ENCODE data around the gene H1-8. TPM values are rescaled to one million over a fixed set of nuclear protein-coding genes. Genes with fewer than 3 reads are reported as not detected.

The H1-8 gene
- total and polyA plus RNA-seq, 2 experiments from 2014 or later: not detected

GRCh38 chr3:129522953-129523352 lies 20.0 kb upstream of the H1-8 start:
- Histone ChIP-seq H3K36me3 (no peaks in the 10 kb centered on the region), H3K9me3 (ENCODE audit: low read depth) (no peaks in the 10 kb centered on the region), H3K4me3 (no peak overlapping the region), H3K27ac (no peak overlapping the region), H3K4me1 (ENCODE audit: low read depth) (no peaks in the 10 kb centered on the region), H3K27me3 (no peaks in the 10 kb centered on the region)
- no peak for TF ChIP-seq CTCF (IDR thresholded peaks at IDR 0.05; ENCODE audit: low read depth, low read length)
- DNase-seq (ENCODE audit: low read depth in 1 of 2, low spot score in 1 of 2): no peak

- no peaks in the 10 kb centered on the region for H3K27me3 ChIP-seq
- no peak overlapping the region for H3K4me3 ChIP-seq
- DNase-seq (ENCODE audit: low read depth in 1 of 2, low spot score in 1 of 2): no peak
- H3K27ac ChIP-seq: no peak overlapping the region
- TF ChIP-seq CTCF (IDR thresholded peaks at IDR 0.05; ENCODE audit: low read depth, low read length): no peak
- H3K9me3 ChIP-seq (ENCODE audit: low read depth): no peaks in the 10 kb centered on the region
- H3K36me3 ChIP-seq: no peaks in the 10 kb centered on the region
- H3K4me1 ChIP-seq (ENCODE audit: low read depth): no peaks in the 10 kb centered on the region
Measured at GRCh38 chr3:129524081-129524480, 18.9 kb upstream of the H1-8 start.

- Histone ChIP-seq H3K27ac (no peak overlapping the region), H3K27me3 (no peaks in the 10 kb centered on the region), H3K4me3 (no peak overlapping the region), H3K4me1 (ENCODE audit: low read depth) (no peaks in the 10 kb centered on the region), H3K9me3 (ENCODE audit: low read depth) (no peaks in the 10 kb centered on the region), H3K36me3 (no peaks in the 10 kb centered on the region)
- peak in 1 of 2 donors; percentile 31 for DNase-seq (ENCODE audit: low read depth in 1 of 2, low spot score in 1 of 2)
- no peak for TF ChIP-seq CTCF (IDR thresholded peaks at IDR 0.05; ENCODE audit: low read depth, low read length)
Measured at GRCh38 chr3:129525341-129525968, 17.5 kb upstream of the H1-8 start.

- H3K4me1 ChIP-seq (ENCODE audit: low read depth): no peaks in the 10 kb centered on the region
- no peak for DNase-seq (ENCODE audit: low read depth in 1 of 2, low spot score in 1 of 2)
- no peak for TF ChIP-seq CTCF (IDR thresholded peaks at IDR 0.05; ENCODE audit: low read depth, low read length)
Measured at GRCh38 chr3:129526121-129526900, 16.7 kb upstream of the H1-8 start.

GRCh38 chr3:129527262-129527661 lies 15.7 kb upstream of the H1-8 start:
- no peaks in the 10 kb centered on the region for H3K36me3 ChIP-seq
- H3K4me1 ChIP-seq (ENCODE audit: low read depth): no peaks in the 10 kb centered on the region
- no peak overlapping the region for H3K4me3 ChIP-seq
- TF ChIP-seq CTCF (IDR thresholded peaks at IDR 0.05; ENCODE audit: low read depth, low read length): no peak
- no peak for DNase-seq (ENCODE audit: low read depth in 1 of 2, low spot score in 1 of 2)
- H3K9me3 ChIP-seq (ENCODE audit: low read depth): no peaks in the 10 kb centered on the region
- H3K27me3 ChIP-seq: no peaks in the 10 kb centered on the region
- no peak overlapping the region for H3K27ac ChIP-seq

More at GRCh38 chr3:129526121-129526900, 16.7 kb upstream of the H1-8 start:
- Histone ChIP-seq H3K27me3 (no peaks in the 10 kb centered on the region), H3K4me3 (no peak overlapping the region), H3K36me3 (no peaks in the 10 kb centered on the region), H3K27ac (no peak overlapping the region), H3K9me3 (ENCODE audit: low read depth) (no peaks in the 10 kb centered on the region)
